ENCODE data around the gene ADAM8. TPM values are rescaled to one million over a fixed set of nuclear protein-coding genes. Genes with fewer than 3 reads are reported as not detected.

The ADAM8 gene
- total and polyA plus RNA-seq, 8 donors = 1.9 to 45.3 (median 3.8) TPM

- peaks cover 48 to 100% of the 10 kb centered on the region in 2 donors for H3K27me3 ChIP-seq
Measured at GRCh38 chr10:133239990-133240389, 36.7 kb downstream of the ADAM8 start.

GRCh38 chr10:133238466-133238804 lies 38.2 kb downstream of the ADAM8 start:
- Histone ChIP-seq H3K4me1 (peaks cover 10 to 46% of the 10 kb centered on the region in 2 donors), H3K4me3 (no peak overlapping the region), H3K36me3 (no peaks in the 10 kb centered on the region), H3K27ac (no peak overlapping the region), H3K9me3 (no peaks in the 10 kb centered on the region), H3K27me3 (peaks cover 51 to 100% of the 10 kb centered on the region in 2 donors)
- TF ChIP-seq CTCF (IDR thresholded peaks at IDR 0.05) = no peak
- intact Hi-C loops (cut with DNase I) = no loop called here
- ATAC-seq = no peak
- DNase-seq = no peak

More at GRCh38 chr10:133239990-133240389, 36.7 kb downstream of the ADAM8 start:
- no peak overlapping the region for H3K27ac ChIP-seq
- H3K9me3 ChIP-seq = no peaks in the 10 kb centered on the region
- no peaks in the 10 kb centered on the region for H3K36me3 ChIP-seq
- intact Hi-C loops (cut with DNase I) = no loop called here
- DNase-seq (no peak), ATAC-seq (no peak)
- no peak overlapping the region for H3K4me3 ChIP-seq
- peaks cover 10 to 45% of the 10 kb centered on the region in 2 donors for H3K4me1 ChIP-seq
- no peak for TF ChIP-seq CTCF (IDR thresholded peaks at IDR 0.05)

GRCh38 chr10:133237588-133238465 lies 38.8 kb downstream of the ADAM8 start, which contains the start of gene VENTX:
Gene VENTX (plus strand): TSS chr10:133237855. CDS start chr10:133237915, 60 bp downstream.
- peaks cover 57 to 100% of the 10 kb centered on the region in 2 donors for H3K27me3 ChIP-seq

GRCh38 chr10:133237241-133237587 lies 39.5 kb downstream of the ADAM8 start:
- intact Hi-C loops (cut with DNase I) = no loop called here
- H3K27me3 ChIP-seq = peaks cover 58 to 100% of the 10 kb centered on the region in 2 donors
- no peak for ATAC-seq

More at GRCh38 chr10:133237588-133238465, 38.8 kb downstream of the ADAM8 start, which contains the start of gene VENTX:
- no peaks in the 10 kb centered on the region for H3K9me3 ChIP-seq
- TF ChIP-seq CTCF (IDR thresholded peaks at IDR 0.05) = no peak
- H3K27ac ChIP-seq = no peak within 1 kb of the TSS
- no peaks in the 10 kb centered on the region for H3K36me3 ChIP-seq
- no peak for DNase-seq
- H3K4me3 ChIP-seq = peak within 1 kb of the TSS in 1 of 2 donors; percentile 46
- H3K4me1 ChIP-seq = peaks cover 10 to 46% of the 10 kb centered on the region in 2 donors
- ATAC-seq = no peak
- intact Hi-C loops (cut with DNase I) = no loop called here

More at GRCh38 chr10:133237241-133237587, 39.5 kb downstream of the ADAM8 start:
- Histone ChIP-seq H3K4me1 (peaks cover 10 to 46% of the 10 kb centered on the region in 2 donors), H3K36me3 (no peaks in the 10 kb centered on the region), H3K4me3 (peak overlapping the region in 1 of 2 donors; percentile 46), H3K9me3 (no peaks in the 10 kb centered on the region), H3K27ac (no peak overlapping the region)
- TF ChIP-seq CTCF (IDR thresholded peaks at IDR 0.05) = no peak
- DNase-seq = no peak
